ENCODE results near the gene FASTK. TPM values are rescaled to one million over a fixed set of nuclear protein-coding genes. Genes with fewer than 3 reads are reported as not detected.

FASTK gene
- total RNA-seq, 1 donor from 2014 or later = 55.3 TPM

- H3K4me1 ChIP-seq (ENCODE audit: control insufficient read depth in 3 of 3, insufficient read depth in 3 of 3, low read length in 3 of 3) = peaks cover 8 to 16% (median 8%) of the 10 kb centered on the region in 3 donors
- no peak overlapping the region for H3K4me3 ChIP-seq (ENCODE audit: low read length in 3 of 3)
- H3K9ac ChIP-seq (ENCODE audit: low read depth in 1 of 3, low read length in 3 of 3) = no peak overlapping the region
- H3K27me3 ChIP-seq (ENCODE audit: control insufficient read depth in 3 of 3, insufficient read depth in 3 of 3, low read length in 3 of 3) = no peaks in the 10 kb centered on the region
- no peaks in the 10 kb centered on the region for H3K36me3 ChIP-seq (ENCODE audit: control insufficient read depth in 3 of 3, insufficient read depth in 3 of 3, low read length in 3 of 3)
- no peak overlapping the region for H3K27ac ChIP-seq (ENCODE audit: low read depth, low read length)
- H3K9me3 ChIP-seq (ENCODE audit: control insufficient read depth in 3 of 3, low read length in 3 of 3) = no peaks in the 10 kb centered on the region
Measured at GRCh38 chr7:151110941-151111645, 30.5 kb upstream of the FASTK start.

- Histone ChIP-seq H3K4me3 (ENCODE audit: low read length in 3 of 3) (no peak overlapping the region), H3K27ac (ENCODE audit: low read depth, low read length) (no peak overlapping the region), H3K4me1 (ENCODE audit: control insufficient read depth in 3 of 3, insufficient read depth in 3 of 3, low read length in 3 of 3) (peaks cover 8 to 16% (median 8%) of the 10 kb centered on the region in 3 donors), H3K27me3 (ENCODE audit: control insufficient read depth in 3 of 3, insufficient read depth in 3 of 3, low read length in 3 of 3) (no peaks in the 10 kb centered on the region), H3K9ac (ENCODE audit: low read depth in 1 of 3, low read length in 3 of 3) (no peak overlapping the region), H3K36me3 (ENCODE audit: control insufficient read depth in 3 of 3, insufficient read depth in 3 of 3, low read length in 3 of 3) (no peaks in the 10 kb centered on the region), H3K9me3 (ENCODE audit: control insufficient read depth in 3 of 3, low read length in 3 of 3) (no peaks in the 10 kb centered on the region)
Measured at GRCh38 chr7:151110236-151110940, 29.8 kb upstream of the FASTK start.

- Histone ChIP-seq H3K9ac (ENCODE audit: low read depth in 1 of 3, low read length in 3 of 3) (no peak overlapping the region), H3K27ac (ENCODE audit: low read depth, low read length) (no peak overlapping the region), H3K27me3 (ENCODE audit: control insufficient read depth in 3 of 3, insufficient read depth in 3 of 3, low read length in 3 of 3) (no peaks in the 10 kb centered on the region), H3K36me3 (ENCODE audit: control insufficient read depth in 3 of 3, insufficient read depth in 3 of 3, low read length in 3 of 3) (no peaks in the 10 kb centered on the region), H3K4me3 (ENCODE audit: low read length in 3 of 3) (no peak overlapping the region), H3K9me3 (ENCODE audit: control insufficient read depth in 3 of 3, low read length in 3 of 3) (no peaks in the 10 kb centered on the region), H3K4me1 (ENCODE audit: control insufficient read depth in 3 of 3, insufficient read depth in 3 of 3, low read length in 3 of 3) (peaks cover 8 to 16% (median 10%) of the 10 kb centered on the region in 3 donors)
Measured at GRCh38 chr7:151109094-151110048, 28.8 kb upstream of the FASTK start.

- H3K4me3 ChIP-seq (ENCODE audit: low read length in 3 of 3) = no peak overlapping the region
- H3K27ac ChIP-seq (ENCODE audit: low read depth, low read length) = no peak overlapping the region
- H3K9ac ChIP-seq (ENCODE audit: low read depth in 1 of 3, low read length in 3 of 3) = no peak overlapping the region
- no peaks in the 10 kb centered on the region for H3K9me3 ChIP-seq (ENCODE audit: control insufficient read depth in 3 of 3, low read length in 3 of 3)
- peaks cover 8 to 16% (median 10%) of the 10 kb centered on the region in 3 donors for H3K4me1 ChIP-seq (ENCODE audit: control insufficient read depth in 3 of 3, insufficient read depth in 3 of 3, low read length in 3 of 3)
- no peaks in the 10 kb centered on the region for H3K36me3 ChIP-seq (ENCODE audit: control insufficient read depth in 3 of 3, insufficient read depth in 3 of 3, low read length in 3 of 3)
- no peaks in the 10 kb centered on the region for H3K27me3 ChIP-seq (ENCODE audit: control insufficient read depth in 3 of 3, insufficient read depth in 3 of 3, low read length in 3 of 3)
Measured at GRCh38 chr7:151107882-151108281, 27.3 kb upstream of the FASTK start.

GRCh38 chr7:151104411-151105235 lies 24.0 kb upstream of the FASTK start:
- H3K27me3 ChIP-seq (ENCODE audit: control insufficient read depth in 3 of 3, insufficient read depth in 3 of 3, low read length in 3 of 3) = no peaks in the 10 kb centered on the region
- H3K9me3 ChIP-seq (ENCODE audit: control insufficient read depth in 3 of 3, low read length in 3 of 3) = no peaks in the 10 kb centered on the region
- H3K27ac ChIP-seq (ENCODE audit: low read depth, low read length) = no peak overlapping the region
- H3K36me3 ChIP-seq (ENCODE audit: control insufficient read depth in 3 of 3, insufficient read depth in 3 of 3, low read length in 3 of 3) = no peaks in the 10 kb centered on the region
- peaks cover 4 to 11% (median 7%) of the 10 kb centered on the region in 3 donors for H3K4me1 ChIP-seq (ENCODE audit: control insufficient read depth in 3 of 3, insufficient read depth in 3 of 3, low read length in 3 of 3)
- H3K9ac ChIP-seq (ENCODE audit: low read depth in 1 of 3, low read length in 3 of 3) = no peak overlapping the region
- no peak overlapping the region for H3K4me3 ChIP-seq (ENCODE audit: low read length in 3 of 3)

- Histone ChIP-seq H3K4me3 (ENCODE audit: low read length in 3 of 3) (no peak overlapping the region), H3K4me1 (ENCODE audit: control insufficient read depth in 3 of 3, insufficient read depth in 3 of 3, low read length in 3 of 3) (peaks cover 0 to 15% (median 8%) of the 10 kb centered on the region in 3 donors), H3K9me3 (ENCODE audit: control insufficient read depth in 3 of 3, low read length in 3 of 3) (no peaks in the 10 kb centered on the region), H3K36me3 (ENCODE audit: control insufficient read depth in 3 of 3, insufficient read depth in 3 of 3, low read length in 3 of 3) (no peaks in the 10 kb centered on the region), H3K9ac (ENCODE audit: low read depth in 1 of 3, low read length in 3 of 3) (no peak overlapping the region), H3K27me3 (ENCODE audit: control insufficient read depth in 3 of 3, insufficient read depth in 3 of 3, low read length in 3 of 3) (no peaks in the 10 kb centered on the region), H3K27ac (ENCODE audit: low read depth, low read length) (no peak overlapping the region)
Measured at GRCh38 chr7:151103973-151104372, 23.4 kb upstream of the FASTK start.

GRCh38 chr7:151102991-151103390 lies 22.4 kb upstream of the FASTK start:
- Histone ChIP-seq H3K9ac (ENCODE audit: low read depth in 1 of 3, low read length in 3 of 3) (no peak overlapping the region), H3K4me1 (ENCODE audit: control insufficient read depth in 3 of 3, insufficient read depth in 3 of 3, low read length in 3 of 3) (peaks cover 0 to 14% (median 8%) of the 10 kb centered on the region in 3 donors), H3K27ac (ENCODE audit: low read depth, low read length) (no peak overlapping the region), H3K36me3 (ENCODE audit: control insufficient read depth in 3 of 3, insufficient read depth in 3 of 3, low read length in 3 of 3) (no peaks in the 10 kb centered on the region), H3K9me3 (ENCODE audit: control insufficient read depth in 3 of 3, low read length in 3 of 3) (no peaks in the 10 kb centered on the region), H3K4me3 (ENCODE audit: low read length in 3 of 3) (no peak overlapping the region), H3K27me3 (ENCODE audit: control insufficient read depth in 3 of 3, insufficient read depth in 3 of 3, low read length in 3 of 3) (no peaks in the 10 kb centered on the region)

- Histone ChIP-seq H3K4me1 (ENCODE audit: control insufficient read depth in 3 of 3, insufficient read depth in 3 of 3, low read length in 3 of 3) (peaks cover 0 to 12% (median 8%) of the 10 kb centered on the region in 3 donors), H3K27me3 (ENCODE audit: control insufficient read depth in 3 of 3, insufficient read depth in 3 of 3, low read length in 3 of 3) (no peaks in the 10 kb centered on the region), H3K9me3 (ENCODE audit: control insufficient read depth in 3 of 3, low read length in 3 of 3) (no peaks in the 10 kb centered on the region), H3K9ac (ENCODE audit: low read depth in 1 of 3, low read length in 3 of 3) (no peak overlapping the region), H3K27ac (ENCODE audit: low read depth, low read length) (no peak overlapping the region), H3K4me3 (ENCODE audit: low read length in 3 of 3) (no peak overlapping the region), H3K36me3 (ENCODE audit: control insufficient read depth in 3 of 3, insufficient read depth in 3 of 3, low read length in 3 of 3) (no peaks in the 10 kb centered on the region)
Measured at GRCh38 chr7:151101621-151102396, 21.2 kb upstream of the FASTK start.

GRCh38 chr7:151100921-151101320 lies 20.3 kb upstream of the FASTK start:
- Histone ChIP-seq H3K27me3 (ENCODE audit: control insufficient read depth in 3 of 3, insufficient read depth in 3 of 3, low read length in 3 of 3) (no peaks in the 10 kb centered on the region), H3K9ac (ENCODE audit: low read depth in 1 of 3, low read length in 3 of 3) (no peak overlapping the region), H3K9me3 (ENCODE audit: control insufficient read depth in 3 of 3, low read length in 3 of 3) (no peaks in the 10 kb centered on the region), H3K36me3 (ENCODE audit: control insufficient read depth in 3 of 3, insufficient read depth in 3 of 3, low read length in 3 of 3) (no peaks in the 10 kb centered on the region), H3K27ac (ENCODE audit: low read depth, low read length) (no peak overlapping the region), H3K4me1 (ENCODE audit: control insufficient read depth in 3 of 3, insufficient read depth in 3 of 3, low read length in 3 of 3) (peaks cover 0 to 12% (median 8%) of the 10 kb centered on the region in 3 donors), H3K4me3 (ENCODE audit: low read length in 3 of 3) (no peak overlapping the region)
